Inferior parietal cortex (tissue), 1 donor: ENCODE data around the gene GNPTG.

Experiments
- DNase-seq: peaks from one replicate; pipeline ENCODE4 v3.0.0-alpha.2; 2016; ENCODE audit errors: extremely low spot score

The GNPTG gene

GRCh38 chr16:1394367-1394951 is 42.7 kb downstream of the GNPTG start:
- no peak for DNase-seq

- no peak for DNase-seq
These were observed 43.8 kb downstream of the GNPTG start for GRCh38 chr16:1395444-1396031.

GRCh38 chr16:1397779-1398178 is 46.0 kb downstream of the GNPTG start:
- DNase-seq, result no peak

GRCh38 chr16:1398351-1398750 is 46.6 kb downstream of the GNPTG start:
- DNase-seq, result no peak

- DNase-seq, result no peak
These were observed 47.3 kb downstream of the GNPTG start for GRCh38 chr16:1398826-1399581.

- no peak for DNase-seq
These were observed 49.5 kb downstream of the GNPTG start for GRCh38 chr16:1401061-1401757.

GRCh38 chr16:1401758-1402154 is 50.0 kb downstream of the GNPTG start:
- no peak for DNase-seq

- no peak for DNase-seq
These were observed 51.3 kb downstream of the GNPTG start for GRCh38 chr16:1403036-1403435.

GRCh38 chr16:1403733-1404132 is 52.0 kb downstream of the GNPTG start:
- DNase-seq, result no peak

GRCh38 chr16:1407753-1408152 is 56.0 kb downstream of the GNPTG start:
- DNase-seq, result no peak

- DNase-seq, result peak; percentile 92
These were observed 56.6 kb downstream of the GNPTG start for GRCh38 chr16:1408171-1408837.

GRCh38 chr16:1412847-1413246 is 61.1 kb downstream of the GNPTG start:
- no peak for DNase-seq
